ENCODE measurements around the gene RAET1L.

GRCh38 chr6:149975400-149975799, 49.9 kb downstream of the RAET1L start:
- TF ChIP-seq, protein P1, sequence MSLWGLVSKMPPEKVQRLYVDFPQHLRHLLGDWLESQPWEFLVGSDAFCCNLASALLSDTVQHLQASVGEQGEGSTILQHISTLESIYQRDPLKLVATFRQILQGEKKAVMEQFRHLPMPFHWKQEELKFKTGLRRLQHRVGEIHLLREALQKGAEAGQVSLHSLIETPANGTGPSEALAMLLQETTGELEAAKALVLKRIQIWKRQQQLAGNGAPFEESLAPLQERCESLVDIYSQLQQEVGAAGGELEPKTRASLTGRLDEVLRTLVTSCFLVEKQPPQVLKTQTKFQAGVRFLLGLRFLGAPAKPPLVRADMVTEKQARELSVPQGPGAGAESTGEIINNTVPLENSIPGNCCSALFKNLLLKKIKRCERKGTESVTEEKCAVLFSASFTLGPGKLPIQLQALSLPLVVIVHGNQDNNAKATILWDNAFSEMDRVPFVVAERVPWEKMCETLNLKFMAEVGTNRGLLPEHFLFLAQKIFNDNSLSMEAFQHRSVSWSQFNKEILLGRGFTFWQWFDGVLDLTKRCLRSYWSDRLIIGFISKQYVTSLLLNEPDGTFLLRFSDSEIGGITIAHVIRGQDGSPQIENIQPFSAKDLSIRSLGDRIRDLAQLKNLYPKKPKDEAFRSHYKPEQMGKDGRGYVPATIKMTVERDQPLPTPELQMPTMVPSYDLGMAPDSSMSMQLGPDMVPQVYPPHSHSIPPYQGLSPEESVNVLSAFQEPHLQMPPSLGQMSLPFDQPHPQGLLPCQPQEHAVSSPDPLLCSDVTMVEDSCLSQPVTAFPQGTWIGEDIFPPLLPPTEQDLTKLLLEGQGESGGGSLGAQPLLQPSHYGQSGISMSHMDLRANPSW (CRISPR knock-in tag; IDR thresholded peaks at IDR 0.05), result no peak
- TF ChIP-seq FOXJ2 (tag; IDR thresholded peaks at IDR 0.05), result no peak
- no peak for TF ChIP-seq MTA3 (IDR thresholded peaks at IDR 0.05; ENCODE audit: borderline replicate concordance)
- TF ChIP-seq GMEB1 (CRISPR knock-in tag; IDR thresholded peaks at IDR 0.05), result no peak
- no peak for TF ChIP-seq FOXM1 (IDR thresholded peaks at IDR 0.05; ENCODE audit: low read depth)
- TF ChIP-seq FOXM1 (CRISPR knock-in tag; IDR thresholded peaks at IDR 0.05; ENCODE audit: low read depth), result no peak
- no peak for TF ChIP-seq ZNF140 (CRISPR knock-in tag; IDR thresholded peaks at IDR 0.05)
- TF ChIP-seq PRPF4 (IDR thresholded peaks at IDR 0.05; ENCODE audit: insufficient read depth, low read depth, low read length, poor library complexity, severe bottlenecking), result no peak
- TF ChIP-seq CTCF (IDR thresholded peaks at IDR 0.05 in 2 of 3, conservative IDR thresholded peaks at IDR 0.05 in 1 of 3; ENCODE audit: insufficient read depth in 2 of 3, low read depth in 1 of 3, low read length in 3 of 3), result no peak
- TF ChIP-seq ZKSCAN1 (IDR thresholded peaks at IDR 0.05; ENCODE audit: low read depth, low read length), result no peak

All from K562 (cell line).